ENCODE measurements around the gene AOC2.

DNA sequence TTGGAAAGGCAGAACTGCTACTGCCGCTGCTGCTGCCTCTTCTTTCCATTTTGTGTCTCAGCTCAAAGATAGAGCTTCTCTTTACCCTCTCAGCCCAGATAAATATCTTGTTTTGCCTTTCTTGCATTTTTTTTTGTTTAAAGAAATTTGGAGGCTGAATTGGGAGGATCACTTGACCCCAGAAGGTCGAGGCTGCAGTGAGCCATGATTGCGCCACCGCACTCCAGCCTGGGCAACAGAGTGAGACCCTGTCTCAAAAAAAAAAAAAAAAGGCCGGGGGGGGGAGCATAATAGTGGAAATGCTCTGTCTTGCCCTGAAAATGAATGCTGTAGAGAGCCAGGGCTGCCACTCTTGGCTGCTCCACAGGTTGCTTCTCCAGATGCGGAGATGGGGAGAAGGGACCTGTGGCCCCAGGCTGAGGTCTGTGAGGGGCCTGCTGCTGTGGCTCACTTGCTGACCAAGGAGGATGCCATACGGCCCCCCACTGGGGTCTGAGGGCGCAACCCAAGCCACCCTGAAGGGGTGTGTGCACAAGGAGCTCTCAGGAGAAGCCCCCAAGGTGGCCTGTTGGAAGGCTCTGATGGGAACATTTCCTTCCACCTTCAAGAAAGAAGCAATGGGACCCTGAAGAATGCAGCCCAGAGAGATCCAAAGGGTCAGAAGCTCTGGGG is 34.7 kb downstream of the AOC2 start:
- TF ChIP-seq, protein P1, sequence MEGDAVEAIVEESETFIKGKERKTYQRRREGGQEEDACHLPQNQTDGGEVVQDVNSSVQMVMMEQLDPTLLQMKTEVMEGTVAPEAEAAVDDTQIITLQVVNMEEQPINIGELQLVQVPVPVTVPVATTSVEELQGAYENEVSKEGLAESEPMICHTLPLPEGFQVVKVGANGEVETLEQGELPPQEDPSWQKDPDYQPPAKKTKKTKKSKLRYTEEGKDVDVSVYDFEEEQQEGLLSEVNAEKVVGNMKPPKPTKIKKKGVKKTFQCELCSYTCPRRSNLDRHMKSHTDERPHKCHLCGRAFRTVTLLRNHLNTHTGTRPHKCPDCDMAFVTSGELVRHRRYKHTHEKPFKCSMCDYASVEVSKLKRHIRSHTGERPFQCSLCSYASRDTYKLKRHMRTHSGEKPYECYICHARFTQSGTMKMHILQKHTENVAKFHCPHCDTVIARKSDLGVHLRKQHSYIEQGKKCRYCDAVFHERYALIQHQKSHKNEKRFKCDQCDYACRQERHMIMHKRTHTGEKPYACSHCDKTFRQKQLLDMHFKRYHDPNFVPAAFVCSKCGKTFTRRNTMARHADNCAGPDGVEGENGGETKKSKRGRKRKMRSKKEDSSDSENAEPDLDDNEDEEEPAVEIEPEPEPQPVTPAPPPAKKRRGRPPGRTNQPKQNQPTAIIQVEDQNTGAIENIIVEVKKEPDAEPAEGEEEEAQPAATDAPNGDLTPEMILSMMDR (conservative IDR thresholded peaks at IDR 0.05 in 1 of 2, IDR thresholded peaks at IDR 0.05 in 1 of 2; ENCODE audit: low read depth in 1 of 2, low read length in 2 of 2): no peak
- no peak for TF ChIP-seq EZH2 (IDR thresholded peaks at IDR 0.05; ENCODE audit: low read length, missing control alignments)

Measured in fibroblast of lung (primary cell).